Measurements from ENCODE around the gene SMYD3.

The SMYD3 gene

DNA sequence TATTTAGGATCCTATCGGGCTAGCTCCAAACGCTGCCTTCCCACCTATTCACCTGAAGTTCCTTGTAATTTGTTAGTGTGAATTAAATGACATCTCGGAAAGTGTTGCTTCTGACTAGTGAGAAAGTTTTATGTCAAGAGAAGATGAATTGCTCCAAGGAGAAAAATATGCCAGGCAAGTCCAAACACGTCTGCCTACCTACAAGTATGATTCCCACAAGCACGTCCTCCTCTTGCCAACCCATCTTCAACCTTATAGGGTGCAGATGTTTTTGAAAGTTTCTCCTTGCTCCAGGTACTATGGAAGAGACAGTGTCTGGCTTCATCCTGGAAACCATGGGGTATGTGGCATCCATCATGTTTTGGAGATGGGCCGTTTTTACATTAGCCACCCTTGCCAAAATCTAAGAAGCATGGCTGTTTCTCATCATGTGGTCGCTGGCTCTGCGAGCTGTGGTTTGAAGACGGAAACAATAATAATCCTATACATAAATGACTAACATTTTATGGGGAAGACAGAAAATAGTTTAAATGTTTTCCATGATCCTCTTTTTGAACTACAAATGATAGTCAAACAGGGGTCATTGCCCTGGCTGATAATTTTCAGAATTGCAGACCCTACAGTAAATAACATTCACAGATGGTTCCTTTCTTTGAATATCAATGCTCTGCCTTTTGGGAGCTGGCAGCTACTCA is 505.8 kb downstream of the SMYD3 start:
- H2AFZ ChIP-seq (ENCODE audit: low read depth, low read length) = no peak overlapping the region
- H4K20me1 ChIP-seq (ENCODE audit: insufficient read depth, low read length) = no peaks in the 10 kb centered on the region
- no peaks in the 10 kb centered on the region for H3K9me3 ChIP-seq (ENCODE audit: insufficient read depth, low read length, severe bottlenecking)
- no peak overlapping the region for H3K9ac ChIP-seq (ENCODE audit: low read depth, low read length)
- H3K4me2 ChIP-seq (ENCODE audit: insufficient read depth, low read length) = no peak overlapping the region
- no peaks in the 10 kb centered on the region for H3K79me2 ChIP-seq (ENCODE audit: insufficient read depth, low read length)
- H3K27me3 ChIP-seq (ENCODE audit: insufficient read depth, low read length, poor library complexity) = no peaks in the 10 kb centered on the region
- H3K27ac ChIP-seq (ENCODE audit: low read length) = no peak overlapping the region
- TF ChIP-seq CTCF (IDR thresholded peaks at IDR 0.05; ENCODE audit: borderline replicate concordance, extremely low read depth, low read length, poor library complexity, severe bottlenecking) (no peak), EZH2 (IDR thresholded peaks at IDR 0.05; ENCODE audit: borderline replicate concordance, low read depth, low read length, severe bottlenecking) (no peak)
- H3K4me3 ChIP-seq (ENCODE audit: low read depth in 1 of 2, low read length in 2 of 2) = no peak overlapping the region
- no peaks in the 10 kb centered on the region for H3K36me3 ChIP-seq (ENCODE audit: insufficient read depth, low read length)
- DNase-seq (no peak), ATAC-seq (ENCODE audit: insufficient read depth, low read depth) (no peak)
- no peaks in the 10 kb centered on the region for H3K4me1 ChIP-seq (ENCODE audit: insufficient read depth, low read length)

- Histone ChIP-seq H3K27ac (ENCODE audit: low read length) (no peak overlapping the region), H4K20me1 (ENCODE audit: insufficient read depth, low read length) (no peaks in the 10 kb centered on the region), H3K4me2 (ENCODE audit: insufficient read depth, low read length) (no peak overlapping the region), H2AFZ (ENCODE audit: low read depth, low read length) (no peak overlapping the region), H3K9me3 (ENCODE audit: insufficient read depth, low read length, severe bottlenecking) (no peaks in the 10 kb centered on the region), H3K79me2 (ENCODE audit: insufficient read depth, low read length) (no peaks in the 10 kb centered on the region), H3K27me3 (ENCODE audit: insufficient read depth, low read length, poor library complexity) (no peaks in the 10 kb centered on the region), H3K9ac (ENCODE audit: low read depth, low read length) (no peak overlapping the region), H3K36me3 (ENCODE audit: insufficient read depth, low read length) (no peaks in the 10 kb centered on the region), H3K4me3 (ENCODE audit: low read depth in 1 of 2, low read length in 2 of 2) (no peak overlapping the region), H3K4me1 (ENCODE audit: insufficient read depth, low read length) (no peaks in the 10 kb centered on the region)
- no peak for TF ChIP-seq EZH2 (IDR thresholded peaks at IDR 0.05; ENCODE audit: borderline replicate concordance, low read depth, low read length, severe bottlenecking)
- no peak for TF ChIP-seq CTCF (IDR thresholded peaks at IDR 0.05; ENCODE audit: borderline replicate concordance, extremely low read depth, low read length, poor library complexity, severe bottlenecking)
- ATAC-seq (ENCODE audit: insufficient read depth, low read depth) (no peak), DNase-seq (no peak)
Measured at GRCh38 chr1:246000638-246001015, 506.5 kb downstream of the SMYD3 start.

- no peak overlapping the region for H3K9ac ChIP-seq (ENCODE audit: low read depth, low read length)
- no peaks in the 10 kb centered on the region for H3K27me3 ChIP-seq (ENCODE audit: insufficient read depth, low read length, poor library complexity)
- ATAC-seq (ENCODE audit: insufficient read depth, low read depth) (no peak), DNase-seq (no peak)
- H4K20me1 ChIP-seq (ENCODE audit: insufficient read depth, low read length) = no peaks in the 10 kb centered on the region
- H3K4me1 ChIP-seq (ENCODE audit: insufficient read depth, low read length) = no peaks in the 10 kb centered on the region
- no peaks in the 10 kb centered on the region for H3K79me2 ChIP-seq (ENCODE audit: insufficient read depth, low read length)
- H3K27ac ChIP-seq (ENCODE audit: low read length) = no peak overlapping the region
- no peak overlapping the region for H3K4me3 ChIP-seq (ENCODE audit: low read depth in 1 of 2, low read length in 2 of 2)
- H3K36me3 ChIP-seq (ENCODE audit: insufficient read depth, low read length) = no peaks in the 10 kb centered on the region
- no peak overlapping the region for H2AFZ ChIP-seq (ENCODE audit: low read depth, low read length)
- no peak for TF ChIP-seq CTCF (IDR thresholded peaks at IDR 0.05; ENCODE audit: borderline replicate concordance, extremely low read depth, low read length, poor library complexity, severe bottlenecking)
- no peak for TF ChIP-seq EZH2 (IDR thresholded peaks at IDR 0.05; ENCODE audit: borderline replicate concordance, low read depth, low read length, severe bottlenecking)
- H3K9me3 ChIP-seq (ENCODE audit: insufficient read depth, low read length, severe bottlenecking) = no peaks in the 10 kb centered on the region
- no peak overlapping the region for H3K4me2 ChIP-seq (ENCODE audit: insufficient read depth, low read length)
Measured at GRCh38 chr1:245999697-246000637, 507.1 kb downstream of the SMYD3 start.

Data from DND-41 (cell line).